D721Med (cell line): Measurements from ENCODE around the gene KATNIP.

Experiments used
- DNase-seq: peaks from one replicate; pipeline ENCODE4 v3.0.0; 2011; ENCODE audit warnings: low spot score; ENCODE audit not compliant: insufficient read length
- FAIRE-seq: peaks from 2 replicates; lab custom pipeline; 2011; peaks lifted over from hg19 to GRCh38; lab: Jason Lieb, UNC
- TF ChIP-seq, protein P1 (sequence below): IDR thresholded peaks from 2 replicates; pipeline ENCODE4 v1.5.1; 2012; ENCODE audit warnings: mild to moderate bottlenecking, control low read depth; ENCODE audit not compliant: insufficient read depth; ENCODE audit errors: missing control alignments

KATNIP gene

DNA sequence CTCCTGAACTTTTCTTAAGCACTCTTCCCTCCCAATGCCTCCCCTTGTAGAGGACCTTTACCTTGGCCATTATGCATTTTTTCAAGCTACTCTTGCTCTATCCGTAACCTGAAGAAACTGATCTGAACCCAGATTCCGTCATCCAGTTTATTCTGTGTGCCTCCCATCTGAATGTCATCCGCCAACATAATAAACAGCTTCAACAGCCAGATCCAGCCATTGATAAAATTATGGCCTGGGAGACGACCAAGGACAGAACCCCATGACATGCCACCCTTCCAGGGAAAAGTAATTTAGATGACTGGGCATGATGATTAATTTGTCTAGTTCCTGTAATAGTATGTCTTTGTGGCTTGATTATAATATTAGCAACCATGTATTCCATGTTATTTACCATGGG lies 41.9 kb downstream of the KATNIP start:
- FAIRE-seq, result no peak
- no peak for DNase-seq
- TF ChIP-seq, protein P1, sequence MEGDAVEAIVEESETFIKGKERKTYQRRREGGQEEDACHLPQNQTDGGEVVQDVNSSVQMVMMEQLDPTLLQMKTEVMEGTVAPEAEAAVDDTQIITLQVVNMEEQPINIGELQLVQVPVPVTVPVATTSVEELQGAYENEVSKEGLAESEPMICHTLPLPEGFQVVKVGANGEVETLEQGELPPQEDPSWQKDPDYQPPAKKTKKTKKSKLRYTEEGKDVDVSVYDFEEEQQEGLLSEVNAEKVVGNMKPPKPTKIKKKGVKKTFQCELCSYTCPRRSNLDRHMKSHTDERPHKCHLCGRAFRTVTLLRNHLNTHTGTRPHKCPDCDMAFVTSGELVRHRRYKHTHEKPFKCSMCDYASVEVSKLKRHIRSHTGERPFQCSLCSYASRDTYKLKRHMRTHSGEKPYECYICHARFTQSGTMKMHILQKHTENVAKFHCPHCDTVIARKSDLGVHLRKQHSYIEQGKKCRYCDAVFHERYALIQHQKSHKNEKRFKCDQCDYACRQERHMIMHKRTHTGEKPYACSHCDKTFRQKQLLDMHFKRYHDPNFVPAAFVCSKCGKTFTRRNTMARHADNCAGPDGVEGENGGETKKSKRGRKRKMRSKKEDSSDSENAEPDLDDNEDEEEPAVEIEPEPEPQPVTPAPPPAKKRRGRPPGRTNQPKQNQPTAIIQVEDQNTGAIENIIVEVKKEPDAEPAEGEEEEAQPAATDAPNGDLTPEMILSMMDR, result no peak

DNA sequence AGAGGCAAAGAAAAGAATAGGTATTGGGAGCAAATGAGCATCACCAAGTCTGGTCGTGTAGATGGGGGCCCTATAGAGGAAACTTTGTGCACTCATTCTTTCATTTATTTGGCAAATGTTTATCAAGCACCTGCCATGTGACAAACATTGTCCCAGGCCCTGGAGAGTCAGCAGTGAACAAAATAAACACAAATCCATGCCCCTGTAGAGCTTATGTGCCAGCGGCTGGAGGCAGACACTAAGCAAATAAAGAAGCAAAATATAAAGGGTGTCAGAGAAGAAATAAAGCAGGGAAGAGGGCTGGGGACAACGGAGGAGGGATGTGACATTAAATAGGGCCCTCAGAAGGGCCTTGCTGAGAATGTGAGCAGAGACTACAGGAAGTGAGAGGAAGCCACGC lies 45.5 kb downstream of the KATNIP start:
- DNase-seq, result no peak
- FAIRE-seq, result no peak
- TF ChIP-seq, protein P1, result no peak

DNA sequence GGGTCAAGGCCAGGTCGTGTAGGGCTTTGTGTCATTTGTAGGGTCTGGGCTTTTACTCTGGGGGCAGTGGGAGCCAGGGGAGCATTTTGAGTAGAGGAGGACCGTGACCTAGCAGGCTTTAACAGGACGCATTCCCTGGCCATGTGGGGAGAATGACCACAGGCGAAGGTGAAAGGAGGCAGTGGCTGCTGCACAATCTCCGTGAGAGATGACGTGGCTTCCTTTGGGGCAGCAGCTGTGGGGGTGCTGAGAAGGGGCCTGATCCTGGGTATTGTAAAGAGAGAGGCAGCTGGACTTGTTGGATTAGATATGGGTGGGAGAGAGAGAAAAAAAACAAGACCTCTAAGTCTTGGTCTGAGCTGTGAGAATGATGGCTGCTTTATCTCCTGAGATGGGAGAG lies 46.0 kb downstream of the KATNIP start:
- no peak for FAIRE-seq
- TF ChIP-seq, protein P1, result no peak
- no peak for DNase-seq

DNA sequence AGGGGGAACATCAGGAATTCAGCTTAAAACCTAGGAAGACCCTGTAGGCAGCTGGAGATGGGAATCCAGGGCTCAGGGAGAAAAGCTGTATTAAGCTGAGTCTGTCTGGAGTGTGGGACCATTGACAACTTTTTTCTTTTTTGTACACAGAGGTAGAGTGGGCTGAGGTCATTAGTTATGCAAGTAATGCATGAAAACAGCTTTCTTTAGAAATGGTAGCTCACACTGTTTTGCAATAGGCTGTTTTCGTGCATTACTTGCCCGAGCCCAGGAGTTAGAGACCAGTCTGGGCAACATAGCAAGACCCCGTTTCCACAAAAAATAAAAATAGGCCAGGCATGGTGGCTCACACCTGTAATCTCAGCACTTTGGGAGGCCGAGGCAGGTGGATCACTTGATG lies 46.5 kb downstream of the KATNIP start:
- no peak for DNase-seq
- TF ChIP-seq, protein P1, result no peak
- no peak for FAIRE-seq

DNA sequence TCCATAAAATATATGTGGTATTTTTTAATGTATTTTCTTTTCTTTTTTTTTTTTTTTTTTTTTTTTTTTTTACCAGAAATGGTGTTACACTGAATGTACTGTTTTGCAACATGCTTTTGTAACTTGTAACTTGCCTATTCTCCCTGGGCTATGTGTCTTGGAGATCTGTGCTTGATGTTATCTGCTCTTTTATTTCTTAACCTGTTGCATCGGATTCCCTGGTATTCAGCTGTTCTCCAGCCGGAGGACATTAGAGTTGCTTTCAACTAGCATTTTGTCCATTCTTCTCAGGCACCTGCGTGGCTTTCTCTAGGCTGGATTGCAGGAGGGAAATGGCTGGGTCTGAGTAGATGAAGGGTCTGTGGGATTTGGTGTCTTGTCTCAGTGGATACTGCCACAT lies 47.4 kb downstream of the KATNIP start:
- FAIRE-seq (no peak), DNase-seq (no peak)
- TF ChIP-seq, protein P1, result no peak

DNA sequence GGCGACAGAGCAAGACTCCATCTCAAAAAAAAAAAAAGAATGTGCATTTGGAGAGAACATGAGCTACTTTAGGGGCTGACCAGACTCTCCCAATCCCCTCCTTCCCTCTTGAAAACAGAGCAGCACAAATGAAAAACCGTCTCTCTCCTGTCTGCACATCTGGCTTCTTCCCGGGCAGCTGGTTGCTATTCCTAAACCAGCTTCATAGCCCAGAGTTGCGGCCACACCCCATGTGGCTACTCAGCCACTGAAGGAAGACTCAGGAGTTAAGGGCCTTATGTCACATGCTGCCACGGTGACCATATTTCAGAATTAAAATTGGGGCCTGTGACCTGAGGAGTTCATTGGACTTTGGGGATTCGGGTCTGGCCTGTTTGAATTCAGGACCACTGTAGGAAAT lies 48.3 kb downstream of the KATNIP start:
- TF ChIP-seq, protein P1, result no peak
- FAIRE-seq, result no peak
- no peak for DNase-seq

DNA sequence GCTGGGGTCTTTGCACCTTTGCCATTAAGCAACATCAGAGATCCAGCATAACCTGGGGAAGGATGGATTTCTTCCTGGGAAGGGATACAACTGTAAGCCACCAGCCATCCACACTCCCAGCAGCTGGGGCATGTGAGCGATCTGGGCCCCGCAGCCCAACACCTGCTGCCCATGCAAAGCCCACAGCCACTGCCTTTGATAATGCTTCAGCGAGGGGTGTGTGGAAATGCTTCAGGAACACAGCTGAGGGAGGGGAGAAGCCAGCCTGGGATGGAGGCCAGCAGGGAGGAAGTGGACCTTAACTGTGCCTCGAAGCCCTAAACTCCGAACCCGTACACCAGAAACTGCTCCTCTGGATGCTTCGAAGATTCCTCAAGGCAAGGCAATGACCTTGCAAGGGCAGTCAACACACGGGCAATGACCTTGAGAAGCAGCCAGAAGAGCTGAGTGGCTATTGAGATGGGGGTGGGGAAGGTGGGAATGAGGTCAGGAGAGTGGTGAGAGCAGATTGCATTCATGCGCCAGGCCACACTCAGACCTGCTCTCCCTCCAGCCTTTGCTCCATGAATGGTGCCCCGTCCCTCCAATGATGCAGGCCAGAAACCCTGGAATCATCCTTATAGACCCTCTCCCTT lies 49.1 kb downstream of the KATNIP start:
- TF ChIP-seq, protein P1, result no peak
- DNase-seq (no peak), FAIRE-seq (no peak)
